Neuronal stem cell (in vitro differentiated cells): Measurements from ENCODE around the gene LZTS3.
A peak's percentile ranks its signal among the peaks of the same experiment; 100 is the strongest.
"Not testable (repeated sequence)": the region's sequence is repeated elsewhere in the genome, so short reads cannot be mapped to it uniquely, and the experiment has no call there.

Experiments used
- DNase-seq: peaks from one replicate; pipeline ENCODE4 v3.0.0-alpha.2; 2013; ENCODE audit warnings: low spot score
- H2AFZ ChIP-seq: one replicate; pipeline ENCODE4 v1.6.1; 2013; ENCODE audit warnings: mild to moderate bottlenecking, low read length, inconsistent platforms
- H2AK5ac ChIP-seq: 2 replicates; pipeline ENCODE4 v1.6.1; 2013; ENCODE audit warnings: low read depth, mild to moderate bottlenecking, inconsistent platforms, low read length, moderate library complexity, mixed read lengths
- H2BK120ac ChIP-seq: 2 replicates; pipeline ENCODE4 v1.6.1; 2013; ENCODE audit warnings: low read depth, mild to moderate bottlenecking, inconsistent platforms, low read length, moderate library complexity, mixed read lengths
- H2BK12ac ChIP-seq: one replicate; pipeline ENCODE4 v1.6.1; 2013; ENCODE audit warnings: low read length, inconsistent platforms
- H2BK15ac ChIP-seq: 2 replicates; pipeline ENCODE4 v1.6.1; 2013; ENCODE audit warnings: mild to moderate bottlenecking, low read length, inconsistent platforms, mixed read lengths
- H2BK5ac ChIP-seq: one replicate; pipeline ENCODE4 v1.6.1; 2013; ENCODE audit warnings: inconsistent platforms, mild to moderate bottlenecking, low read length, moderate library complexity
- H3K14ac ChIP-seq: one replicate; pipeline ENCODE4 v1.6.1; 2013; ENCODE audit warnings: low read length, inconsistent platforms
- H3K18ac ChIP-seq: 2 replicates; pipeline ENCODE4 v1.6.1; 2013; ENCODE audit warnings: low read length, inconsistent platforms
- H3K23ac ChIP-seq: 2 replicates; pipeline ENCODE4 v1.6.1; 2013; ENCODE audit warnings: low read depth, mild to moderate bottlenecking, mixed read lengths, low read length, inconsistent platforms; ENCODE audit not compliant: poor library complexity
- H3K27ac ChIP-seq: replicated peaks from 3 replicates; pipeline ENCODE4 v1.5.1; 2013; ENCODE audit warnings: low read length, inconsistent platforms
- H3K27me3 ChIP-seq, 3 experiments: 2 replicates each; pipeline ENCODE4 v1.6.1; 2013; ENCODE audit warnings: low read length in 3 of 3, mild to moderate bottlenecking in 2 of 3, inconsistent platforms in 1 of 3, low read depth in 1 of 3, mixed read lengths in 1 of 3, moderate library complexity in 1 of 3; ENCODE audit not compliant: control insufficient read depth in 3 of 3, insufficient read depth in 3 of 3
- H3K36me3 ChIP-seq, 2 donors: replicated peaks in 1 of 2; 2 replicates each; pipeline ENCODE4 v1.6.1; 2013; ENCODE audit warnings: low read length in 2 of 2; ENCODE audit not compliant: control insufficient read depth in 2 of 2, insufficient read depth in 2 of 2
- H3K4ac ChIP-seq: 2 replicates; pipeline ENCODE4 v1.6.1; 2013; ENCODE audit warnings: inconsistent platforms, mild to moderate bottlenecking, low read length, moderate library complexity
- H3K4me1 ChIP-seq, 2 donors: 1 replicate in 1 of 2; 2 replicates in 1 of 2; pipeline ENCODE4 v1.6.1; 2013; ENCODE audit warnings: low read length in 2 of 2, low read depth in 1 of 2; ENCODE audit not compliant: control insufficient read depth in 2 of 2, insufficient read depth in 1 of 2
- H3K4me2 ChIP-seq: one replicate; pipeline ENCODE4 v1.6.1; 2013; ENCODE audit warnings: mild to moderate bottlenecking, low read length, inconsistent platforms; ENCODE audit not compliant: insufficient read depth, poor library complexity, severe bottlenecking
- H3K4me3 ChIP-seq, 2 donors: 2 replicates each; pipeline ENCODE4 v1.5.1; 2013; ENCODE audit warnings: low read length in 2 of 2, mild to moderate bottlenecking in 2 of 2, inconsistent platforms in 1 of 2, moderate library complexity in 1 of 2
- H3K79me1 ChIP-seq: one replicate; pipeline ENCODE4 v1.6.1; 2013; ENCODE audit warnings: low read depth, mild to moderate bottlenecking, inconsistent platforms, low read length, moderate library complexity
- H3K9ac ChIP-seq: one replicate; pipeline ENCODE4 v1.6.1; 2013; ENCODE audit warnings: mild to moderate bottlenecking, low read depth, low read length, inconsistent platforms; ENCODE audit not compliant: poor library complexity
- H3K9me3 ChIP-seq, 2 donors: replicated peaks in 1 of 2; 2 replicates each; pipeline versions ENCODE3 to v1.6.1; 2013; ENCODE audit warnings: low read length in 2 of 2, mild to moderate bottlenecking in 2 of 2, inconsistent platforms in 1 of 2, low read depth in 1 of 2, mixed read lengths in 1 of 2, moderate library complexity in 1 of 2; ENCODE audit not compliant: control insufficient read depth in 2 of 2, insufficient read depth in 1 of 2
- H4K8ac ChIP-seq: one replicate; pipeline ENCODE4 v1.6.1; 2013; ENCODE audit warnings: low read depth, mild to moderate bottlenecking, inconsistent platforms, low read length, moderate library complexity
- H4K91ac ChIP-seq: one replicate; pipeline ENCODE4 v1.6.1; 2013; ENCODE audit warnings: low read length, low read depth, mild to moderate bottlenecking, inconsistent platforms; ENCODE audit not compliant: poor library complexity
- WGBS, 2 donors: extraction: QIAGEN DNeasy Blood & Tissue Kit; methylation state at CpG; one replicate each; pipeline ENCODE4 v1.1.7; 2013; ENCODE audit warnings: missing lambda C conversion rate in 2 of 2, mixed read lengths in 1 of 2; ENCODE audit not compliant: insufficient read length in 2 of 2, insufficient replicate concordance in 1 of 2; ENCODE audit errors: extremely low coverage in 2 of 2; 5-methylcytosine and 5-hydroxymethylcytosine counted together

LZTS3 gene

GRCh38 chr20:3156811-3157619, 16.3 kb downstream of the LZTS3 start:
- Histone ChIP-seq H3K9me3 (no peaks in the 10 kb centered on the region), H4K91ac (no peak overlapping the region), H3K27me3 (no peaks in the 10 kb centered on the region), H2BK12ac (no peak overlapping the region), H2BK5ac (no peak overlapping the region), H3K79me1 (peaks cover 5% of the 10 kb centered on the region), H3K14ac (no peak overlapping the region), H3K4me1 (peaks cover 4% of the 10 kb centered on the region in 2 donors), H3K36me3 (peaks cover 0 to 32% of the 10 kb centered on the region in 2 donors), H2BK15ac (no peak overlapping the region), H3K4ac (no peak overlapping the region), H2AFZ (no peak overlapping the region), H3K9ac (no peak overlapping the region), H3K23ac (no peak overlapping the region), H2AK5ac (no peak overlapping the region), H2BK120ac (no peak overlapping the region), H3K18ac (no peak overlapping the region), H4K8ac (no peak overlapping the region), H3K4me2 (no peak overlapping the region), H3K27ac (no peak overlapping the region), H3K4me3 (no peak overlapping the region)
- no CpG with 5 or more reads among the region's 8 CpGs for whole genome bisulfite sequencing, 2 donors
- DNase-seq = no peak

GRCh38 chr20:3152057-3152644, 21.2 kb downstream of the LZTS3 start:
- not testable (repeated sequence) for H4K91ac ChIP-seq, H4K8ac ChIP-seq, H3K14ac ChIP-seq, H3K79me1 ChIP-seq, H2BK120ac ChIP-seq, H3K4ac ChIP-seq, H3K18ac ChIP-seq, H3K4me1 ChIP-seq, DNase-seq, H3K9me3 ChIP-seq, H3K27ac ChIP-seq, H2AK5ac ChIP-seq, H3K9ac ChIP-seq, H2BK12ac ChIP-seq, H3K23ac ChIP-seq, H2AFZ ChIP-seq, H2BK5ac ChIP-seq, H2BK15ac ChIP-seq, H3K27me3 ChIP-seq, H3K4me2 ChIP-seq, H3K4me3 ChIP-seq
- no CpG with 5 or more reads among the region's 10 CpGs for WGBS, 2 donors
- peaks cover 15 to 73% of the 10 kb centered on the region in 2 donors for H3K36me3 ChIP-seq

DNA sequence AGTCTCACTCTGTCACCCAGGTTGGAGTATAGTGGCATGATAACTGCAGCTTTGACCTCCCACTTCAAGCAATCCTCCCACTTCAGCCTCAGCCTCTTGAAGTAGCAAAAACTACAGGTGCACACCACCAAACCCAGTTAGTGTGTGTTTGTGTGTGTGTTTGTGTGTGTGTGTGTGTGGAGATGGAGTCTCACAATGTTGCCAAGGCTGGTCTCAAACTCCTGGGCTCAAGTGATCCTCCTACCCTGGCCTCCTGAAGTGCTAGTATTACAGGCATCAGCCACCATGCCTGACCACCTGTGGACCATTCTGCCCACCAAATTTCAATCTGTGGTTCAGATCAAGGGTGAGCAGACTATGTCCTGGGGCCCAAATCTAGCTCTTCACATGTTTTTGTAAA, 22.4 kb downstream of the LZTS3 start:
- H3K27me3 ChIP-seq = no peaks in the 10 kb centered on the region
- H2BK15ac ChIP-seq = no peak overlapping the region
- no peak overlapping the region for H2AFZ ChIP-seq
- H3K4me1 ChIP-seq = no peaks in the 10 kb centered on the region
- DNase-seq = no peak
- peaks cover 3% of the 10 kb centered on the region for H3K79me1 ChIP-seq
- no peak overlapping the region for H3K23ac ChIP-seq
- H3K27ac ChIP-seq = no peak overlapping the region
- no peak overlapping the region for H3K14ac ChIP-seq
- H3K36me3 ChIP-seq = peaks cover 20 to 83% of the 10 kb centered on the region in 2 donors
- H2BK120ac ChIP-seq = no peak overlapping the region
- peak overlapping the region in 1 of 2 donors; percentile 8 for H3K4me3 ChIP-seq
- H2AK5ac ChIP-seq = no peak overlapping the region
- no peak overlapping the region for H3K18ac ChIP-seq
- no peak overlapping the region for H4K91ac ChIP-seq
- H3K4me2 ChIP-seq = no peak overlapping the region
- H4K8ac ChIP-seq = no peak overlapping the region
- no peaks in the 10 kb centered on the region for H3K9me3 ChIP-seq
- no peak overlapping the region for H2BK12ac ChIP-seq
- no peak overlapping the region for H3K4ac ChIP-seq
- no peak overlapping the region for H2BK5ac ChIP-seq
- no peak overlapping the region for H3K9ac ChIP-seq

DNA sequence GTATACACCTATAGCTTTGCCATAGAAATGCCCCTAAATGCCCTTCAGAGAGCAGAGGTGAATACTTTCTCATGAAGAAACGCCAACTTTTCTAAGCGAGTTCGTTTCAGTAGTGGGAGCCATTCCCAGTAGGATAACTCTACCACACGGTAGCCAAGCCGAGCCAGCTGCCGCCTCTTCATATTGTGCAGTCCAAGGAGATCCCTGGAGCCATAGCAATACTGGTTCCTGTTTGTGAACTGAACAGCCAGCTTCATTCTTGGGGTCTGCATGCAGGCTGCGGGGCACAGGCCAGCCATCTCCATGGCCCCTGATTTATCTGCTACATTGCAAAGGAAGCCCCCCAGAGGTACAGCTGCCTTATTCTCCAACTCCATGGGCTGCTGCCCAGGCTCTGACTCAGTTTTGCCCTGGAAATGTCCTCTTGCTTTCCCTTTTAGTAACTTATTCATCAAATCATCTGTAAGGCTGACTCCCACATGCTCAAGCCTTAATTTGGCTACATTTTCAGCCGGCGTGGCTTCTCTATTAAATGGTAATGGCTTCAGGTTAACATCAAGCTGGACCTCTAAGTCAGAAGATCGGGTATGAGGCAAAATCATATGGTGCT, 26.5 kb downstream of the LZTS3 start:
- no CpG with 5 or more reads among the region's 10 CpGs for WGBS, 2 donors
- peaks cover 3% of the 10 kb centered on the region for H3K79me1 ChIP-seq

More for the DNA sequence above, 26.5 kb downstream of the LZTS3 start:
- Histone ChIP-seq H3K4me2 (no peak overlapping the region), H3K36me3 (peaks cover 20 to 64% of the 10 kb centered on the region in 2 donors), H2BK15ac (no peak overlapping the region), H3K27ac (no peak overlapping the region), H3K14ac (no peak overlapping the region), H2BK120ac (no peak overlapping the region), H2BK12ac (no peak overlapping the region), H3K4ac (no peak overlapping the region), H2AK5ac (no peak overlapping the region), H3K9me3 (peaks cover 0 to 11% of the 10 kb centered on the region in 2 donors), H3K9ac (no peak overlapping the region), H3K18ac (no peak overlapping the region), H3K27me3 (no peaks in the 10 kb centered on the region), H3K4me1 (no peaks in the 10 kb centered on the region), H4K91ac (no peak overlapping the region), H4K8ac (no peak overlapping the region), H3K23ac (no peak overlapping the region), H3K4me3 (no peak overlapping the region), H2BK5ac (no peak overlapping the region), H2AFZ (no peak overlapping the region)
- DNase-seq = no peak
